MG63 (cell line): ENCODE data around the gene RAB12. TPM values are rescaled to one million over a fixed set of nuclear protein-coding genes. Genes with fewer than 3 reads are reported as not detected.

Experiments
- DNase-seq: peaks from one replicate; pipeline ENCODE4 v3.0.0-alpha.2; 2020
- H3K27me3 ChIP-seq: fragments of 250-450 bp; sonication (Bioruptor Pico); 2 replicates; pipeline ENCODE4 v1.5.1; 2020; ENCODE audit warnings: mild to moderate bottlenecking, moderate library complexity
- H3K36me3 ChIP-seq: fragments of 250-450 bp; sonication (Bioruptor Pico); 2 replicates; pipeline ENCODE4 v1.5.1; 2020; ENCODE audit warnings: mild to moderate bottlenecking, moderate library complexity
- H3K4me3 ChIP-seq: fragments of 250-450 bp; sonication (Bioruptor Pico); 2 replicates; pipeline ENCODE4 v1.5.1; 2020; ENCODE audit warnings: mild to moderate bottlenecking, moderate library complexity
- H3K9me3 ChIP-seq: fragments of 250-450 bp; sonication (Bioruptor Pico); 2 replicates; pipeline ENCODE4 v1.5.1; 2020; ENCODE audit warnings: mild to moderate bottlenecking, moderate library complexity
- total RNA-seq: library from RNA; depleted of rRNA; stranded (reverse); fragments of >200 nt; shearing (Covaris generic); gene quantifications from 2 replicates; pipeline ENCODE4 v1.2.3, GENCODE V29; 2014; ENCODE audit warnings: low replicate concordance; rRNA removed

RAB12 gene
- total RNA-seq, 1 experiment from 2014 or later: 79.5 TPM

DNA sequence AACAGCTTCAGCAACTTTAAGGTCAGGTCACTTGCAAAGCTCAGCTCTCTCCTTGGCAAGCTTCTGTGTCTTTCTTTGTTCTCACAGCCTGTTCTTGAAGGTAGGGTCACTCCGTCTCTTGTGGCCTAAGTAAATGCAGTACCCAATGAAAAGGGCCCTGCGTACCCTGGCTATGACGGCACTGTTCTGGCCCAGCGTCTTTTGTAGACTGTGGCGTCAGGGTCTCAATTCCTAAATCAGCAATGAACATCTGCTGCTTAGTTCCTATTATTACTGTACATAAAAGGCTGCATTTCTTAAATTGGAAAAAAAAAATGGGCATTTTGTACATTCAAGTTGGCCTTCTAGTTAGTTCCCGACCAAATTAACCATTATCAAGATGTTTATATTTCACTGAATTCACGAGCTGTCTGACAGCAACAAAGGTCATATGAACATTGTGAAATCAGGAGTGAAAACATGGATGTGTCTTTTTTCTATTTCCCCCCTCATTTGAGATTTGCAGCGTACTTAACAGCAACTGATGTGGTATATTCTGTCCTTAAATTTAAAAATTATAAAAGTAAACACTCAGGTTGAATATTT lies 79.1 kb downstream of the RAB12 start:
- Histone ChIP-seq H3K9me3 (no peaks in the 10 kb centered on the region), H3K36me3 (no peaks in the 10 kb centered on the region), H3K27me3 (no peaks in the 10 kb centered on the region), H3K4me3 (no peak overlapping the region)
- DNase-seq: no peak

DNA sequence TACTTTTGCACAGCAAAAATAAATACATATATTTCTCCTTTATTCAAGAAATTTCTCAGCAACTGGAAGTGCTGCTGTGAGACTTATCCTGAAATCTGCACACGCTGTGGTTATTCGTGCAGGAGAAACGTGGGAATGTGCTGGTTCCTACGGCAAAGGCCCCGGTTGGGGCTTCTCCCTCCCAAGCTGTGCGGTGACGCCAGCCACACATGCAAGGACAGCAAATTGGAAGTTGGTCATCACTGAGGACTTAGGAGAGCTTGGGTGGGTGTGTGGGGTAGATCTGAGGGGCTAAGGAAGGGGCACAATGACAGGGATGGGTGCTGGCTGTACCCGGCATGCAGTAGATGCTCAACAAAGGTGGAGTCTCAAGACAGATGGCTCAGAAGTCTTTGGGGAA lies 79.6 kb downstream of the RAB12 start:
- Histone ChIP-seq H3K27me3 (no peaks in the 10 kb centered on the region), H3K4me3 (no peak overlapping the region), H3K9me3 (no peaks in the 10 kb centered on the region), H3K36me3 (no peaks in the 10 kb centered on the region)
- DNase-seq: no peak

Other genes with a start within 250 kb of the RAB12 start
- gene MTCL1, start 96.1 kb downstream of the RAB12 start, total RNA-seq: 15.1 and 28.9 TPM in 2 replicates